SK-N-MC (cell line): ENCODE data around the gene ANLN.

Source experiments
- DNase-seq: peaks from one replicate; pipeline ENCODE4 v3.0.0-alpha.2; 2011; ENCODE audit warnings: low read depth, low spot score
- H3K27ac ChIP-seq: fragments of 200-600 bp; sonication (generic); 2 replicates; pipeline ENCODE4 v1.5.1; 2016; ENCODE audit warnings: mixed run types
- H3K36me3 ChIP-seq: fragments of 200-600 bp; sonication (generic); 2 replicates; pipeline ENCODE4 v1.6.1; 2017; ENCODE audit warnings: antibody characterized with exemption, low read length, mixed read lengths; ENCODE audit not compliant: insufficient read depth
- H3K4me3 ChIP-seq: fragments of 200-600 bp; sonication (generic); 2 replicates; pipeline ENCODE4 v1.5.1; 2016
- H3K9ac ChIP-seq: fragments of 200-600 bp; sonication (generic); 2 replicates; pipeline ENCODE4 v1.8.0; 2017; ENCODE audit warnings: mixed run types, mixed read lengths; ENCODE audit not compliant: insufficient read length
- H3K9me3 ChIP-seq: fragments of 200-600 bp; sonication (generic); 2 replicates; pipeline ENCODE4 v1.6.1; 2017; ENCODE audit warnings: low read depth, mild to moderate bottlenecking, antibody characterized with exemption, low read length, moderate library complexity, mixed read lengths
- EZH2 ChIP-seq: fragments of 200-600 bp; sonication (generic); IDR thresholded peaks from one replicate; pipeline ENCODE4 v1.6.1; 2017; ENCODE audit warnings: antibody characterized with exemption
- FOXP2 ChIP-seq: optimal IDR thresholded peaks from 2 replicates; pipeline ENCODE3; 2011; ENCODE audit warnings: mild to moderate bottlenecking, moderate library complexity; ENCODE audit not compliant: insufficient read depth; ENCODE audit errors: extremely low read length, control extremely low read depth
- POLR2AphosphoS5 ChIP-seq: IDR thresholded peaks from 2 replicates; pipeline ENCODE4 v1.6.1; 2012; ENCODE audit warnings: mild to moderate bottlenecking, low read depth, low read length, borderline replicate concordance

Gene ANLN

DNA sequence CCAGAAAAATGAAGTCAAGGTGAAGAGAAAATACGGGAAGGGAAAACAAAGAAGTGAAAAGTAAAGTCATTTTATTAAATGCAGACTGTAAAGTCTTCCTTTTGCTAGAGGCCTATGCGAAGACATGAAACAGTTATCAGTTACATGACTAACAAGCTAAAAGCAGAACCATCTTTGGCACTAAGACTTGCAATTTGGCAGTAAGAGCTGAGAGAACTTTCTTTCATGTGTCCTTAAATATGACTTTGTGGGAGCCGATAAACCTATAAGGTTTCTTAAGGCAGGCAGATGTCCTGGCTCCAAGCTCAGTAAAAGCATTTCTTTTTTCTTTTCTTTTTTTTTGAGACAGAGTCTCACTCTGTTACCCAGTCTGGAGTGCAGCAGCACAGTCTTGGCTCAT, 10.4 kb downstream of the ANLN start:
- no peak overlapping the region for H3K27ac ChIP-seq
- no peak overlapping the region for H3K9ac ChIP-seq
- no peaks in the 10 kb centered on the region for H3K9me3 ChIP-seq
- TF ChIP-seq FOXP2 (no peak), EZH2 (no peak), POLR2AphosphoS5 (no peak)
- no peak for DNase-seq
- no peak overlapping the region for H3K4me3 ChIP-seq
- H3K36me3 ChIP-seq = peaks cover 80% of the 10 kb centered on the region

DNA sequence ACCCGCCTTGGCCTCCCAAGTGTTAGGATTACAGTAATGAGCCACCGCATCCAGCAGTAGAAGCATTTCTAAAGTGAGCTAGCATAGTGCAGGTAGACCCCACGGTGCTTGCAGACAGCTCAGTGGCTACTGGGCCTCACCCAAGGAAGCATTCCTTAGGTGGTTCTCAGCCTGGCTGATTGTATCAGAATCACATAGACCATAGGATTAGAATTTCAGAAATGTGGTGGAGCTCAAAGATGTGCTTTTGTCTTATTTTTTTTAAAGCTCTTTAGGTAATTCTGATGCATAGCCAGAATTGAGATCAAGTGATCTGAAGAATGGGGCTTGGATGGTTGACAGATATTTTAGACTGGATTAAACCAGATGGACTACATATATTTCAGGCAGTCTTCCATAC, 10.9 kb downstream of the ANLN start:
- no peaks in the 10 kb centered on the region for H3K9me3 ChIP-seq
- no peak overlapping the region for H3K27ac ChIP-seq
- no peak for DNase-seq
- peaks cover 80% of the 10 kb centered on the region for H3K36me3 ChIP-seq
- no peak overlapping the region for H3K4me3 ChIP-seq
- H3K9ac ChIP-seq = no peak overlapping the region
- TF ChIP-seq POLR2AphosphoS5 = no peak

GRCh38 chr7:36403452-36403851, 13.8 kb downstream of the ANLN start:
- H3K27ac ChIP-seq = no peak overlapping the region
- H3K4me3 ChIP-seq = no peak overlapping the region
- H3K9me3 ChIP-seq = no peaks in the 10 kb centered on the region
- no peak for TF ChIP-seq EZH2
- no peak for TF ChIP-seq FOXP2
- TF ChIP-seq POLR2AphosphoS5 = no peak
- peaks cover 72% of the 10 kb centered on the region for H3K36me3 ChIP-seq
- H3K9ac ChIP-seq = no peak overlapping the region
- DNase-seq = no peak

- H3K36me3 ChIP-seq = peaks cover 73% of the 10 kb centered on the region
- no peak for DNase-seq
- no peak for TF ChIP-seq POLR2AphosphoS5
- no peak for TF ChIP-seq FOXP2
- no peak for TF ChIP-seq EZH2
- H3K9me3 ChIP-seq = no peaks in the 10 kb centered on the region
- peak overlapping the region; percentile 45; the same call in 1 of the 2 replicates for H3K27ac ChIP-seq
- no peak overlapping the region for H3K9ac ChIP-seq
- no peak overlapping the region for H3K4me3 ChIP-seq
Measured at GRCh38 chr7:36404639-36405408, 15.2 kb downstream of the ANLN start.

DNA sequence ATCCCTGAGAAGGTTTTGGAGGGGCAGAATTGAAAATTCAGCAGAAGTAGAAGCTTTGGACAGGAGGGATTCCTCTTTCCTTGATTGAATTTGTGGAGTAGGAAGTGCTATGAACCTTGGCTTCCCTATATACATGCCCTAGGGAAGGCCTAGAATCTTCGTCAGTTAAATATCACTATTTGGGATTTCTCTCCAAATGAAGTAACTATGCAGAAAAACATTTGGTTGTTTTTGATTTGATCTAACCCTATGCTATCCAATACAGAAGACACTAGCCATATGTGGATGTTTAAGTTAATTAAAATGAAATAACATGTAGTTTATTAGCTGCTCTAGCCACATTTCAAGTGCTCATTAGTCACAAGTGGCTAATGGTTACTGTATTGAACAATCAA, 15.7 kb downstream of the ANLN start:
- DNase-seq = no peak
- Histone ChIP-seq H3K27ac (peak overlapping the region; percentile 45; the same call in 1 of the 2 replicates), H3K9ac (no peak overlapping the region), H3K9me3 (no peaks in the 10 kb centered on the region), H3K4me3 (no peak overlapping the region), H3K36me3 (peaks cover 73% of the 10 kb centered on the region)
- TF ChIP-seq EZH2 (no peak), FOXP2 (no peak), POLR2AphosphoS5 (no peak)

- Histone ChIP-seq H3K9me3 (no peaks in the 10 kb centered on the region), H3K4me3 (no peak overlapping the region), H3K9ac (no peak overlapping the region), H3K36me3 (peaks cover 76% of the 10 kb centered on the region), H3K27ac (no peak overlapping the region)
- TF ChIP-seq EZH2 = no peak
- TF ChIP-seq FOXP2 = no peak
- no peak for TF ChIP-seq POLR2AphosphoS5
- no peak for DNase-seq
Measured at GRCh38 chr7:36406156-36406555, 16.5 kb downstream of the ANLN start.

- Histone ChIP-seq H3K4me3 (peak overlapping the region; percentile 20; the same call in 1 of the 2 replicates), H3K36me3 (peaks cover 84% of the 10 kb centered on the region), H3K9ac (no peak overlapping the region), H3K9me3 (no peaks in the 10 kb centered on the region), H3K27ac (peak overlapping the region; percentile 46; the same call in 1 of the 2 replicates)
- TF ChIP-seq FOXP2 (no peak), EZH2 (no peak)
- no peak for DNase-seq
Measured at GRCh38 chr7:36407636-36408550, 18.2 kb downstream of the ANLN start.

- no peak for TF ChIP-seq POLR2AphosphoS5
- no peak for TF ChIP-seq EZH2
- no peak for TF ChIP-seq FOXP2
- Histone ChIP-seq H3K27ac (peak overlapping the region; percentile 55), H3K36me3 (peaks cover 84% of the 10 kb centered on the region), H3K9me3 (no peaks in the 10 kb centered on the region), H3K9ac (no peak overlapping the region), H3K4me3 (peak overlapping the region; percentile 26)
- peak; percentile 52 for DNase-seq
Measured at GRCh38 chr7:36408589-36408988, 18.9 kb downstream of the ANLN start.
